T-helper 1 cell (primary cell): ENCODE data around the gene SLC9A1.

Source experiments
- DNase-seq, 5 donors: peaks; one replicate each; pipeline ENCODE4 v3.0.0-alpha.2; 2012 to 2020

SLC9A1 gene

GRCh38 chr1:27060891-27061290 lies 94.0 kb downstream of the SLC9A1 start:
- DNase-seq = no peak

- DNase-seq = no peak
Observed at GRCh38 chr1:27058966-27059669, 95.8 kb downstream of the SLC9A1 start.

DNA sequence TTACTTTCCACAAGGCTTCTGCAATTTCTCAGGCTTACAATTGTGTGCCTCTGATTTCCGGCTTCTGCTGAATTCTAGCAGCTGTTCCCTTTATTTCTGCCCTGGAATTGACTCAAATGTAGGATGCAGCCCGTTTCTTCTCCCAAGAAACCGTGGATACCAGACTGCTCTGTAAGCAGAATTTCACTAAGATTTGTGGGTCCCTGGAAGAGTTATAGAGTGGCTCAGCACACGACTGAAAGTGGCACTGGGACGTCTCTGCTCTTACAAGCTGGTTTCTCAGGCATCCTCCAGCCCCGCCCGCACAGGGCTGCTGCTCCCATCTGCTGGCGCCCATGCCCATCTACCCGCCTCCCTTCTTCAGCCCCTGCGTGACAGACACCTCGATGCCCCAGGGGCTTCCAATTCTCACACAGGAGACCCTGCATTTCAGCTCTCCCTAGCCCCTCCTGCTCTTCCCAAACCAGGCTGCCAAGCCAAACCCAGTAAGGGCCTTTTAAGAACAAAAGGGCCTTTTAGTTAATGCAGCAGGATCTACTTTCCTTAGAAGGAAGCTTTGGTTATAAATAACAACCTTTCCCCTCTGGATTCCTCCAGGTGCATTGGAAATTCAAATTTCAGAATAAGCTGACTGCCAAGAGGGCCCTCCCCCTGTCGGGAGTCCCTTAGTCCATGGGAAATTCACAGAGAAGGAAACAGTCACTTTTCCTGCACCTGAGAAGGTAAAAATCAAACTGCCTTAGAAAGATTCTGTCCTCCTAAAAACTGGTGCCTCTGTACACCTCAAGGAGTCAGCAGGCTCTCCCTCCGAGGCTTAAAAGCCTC lies 96.9 kb downstream of the SLC9A1 start:
- DNase-seq = no peak

GRCh38 chr1:27057389-27057788 lies 97.5 kb downstream of the SLC9A1 start:
- no peak for DNase-seq

DNA sequence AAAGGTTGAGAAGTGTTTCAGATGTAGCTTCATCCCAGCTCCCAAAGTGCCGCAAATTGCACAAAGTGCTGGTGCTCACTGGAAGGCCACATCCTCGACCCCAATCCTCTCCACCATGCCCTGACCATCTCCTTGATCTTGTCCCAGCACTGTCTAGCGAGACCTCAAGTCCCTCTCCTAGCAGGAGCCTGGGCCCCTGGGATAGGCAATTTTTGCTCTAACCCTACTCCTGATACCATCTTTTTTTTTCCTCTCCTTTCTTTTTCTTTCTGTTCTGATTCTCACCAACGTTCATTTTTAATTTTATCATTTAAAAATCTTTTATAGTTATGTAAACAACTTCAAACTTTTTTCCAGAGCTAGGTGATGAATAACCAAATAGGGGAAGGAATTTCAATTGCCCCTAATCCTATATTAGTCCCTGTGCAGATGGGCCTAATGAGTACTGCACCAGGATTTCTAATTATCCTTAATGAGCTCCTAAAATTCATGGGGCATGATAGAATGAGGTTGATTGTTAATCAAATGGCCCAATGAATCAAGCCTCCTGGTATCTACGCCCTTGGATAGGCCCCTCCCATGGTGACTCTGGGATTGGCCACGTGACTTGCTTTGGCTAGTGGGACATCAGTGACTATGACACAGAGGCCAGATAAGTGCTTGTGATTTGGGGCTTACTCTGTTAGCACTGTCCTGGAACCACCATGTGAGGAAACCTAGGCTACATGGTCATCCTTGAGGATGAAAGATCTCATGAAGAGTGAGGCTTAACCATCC lies 100.8 kb downstream of the SLC9A1 start:
- no peak for DNase-seq

DNA sequence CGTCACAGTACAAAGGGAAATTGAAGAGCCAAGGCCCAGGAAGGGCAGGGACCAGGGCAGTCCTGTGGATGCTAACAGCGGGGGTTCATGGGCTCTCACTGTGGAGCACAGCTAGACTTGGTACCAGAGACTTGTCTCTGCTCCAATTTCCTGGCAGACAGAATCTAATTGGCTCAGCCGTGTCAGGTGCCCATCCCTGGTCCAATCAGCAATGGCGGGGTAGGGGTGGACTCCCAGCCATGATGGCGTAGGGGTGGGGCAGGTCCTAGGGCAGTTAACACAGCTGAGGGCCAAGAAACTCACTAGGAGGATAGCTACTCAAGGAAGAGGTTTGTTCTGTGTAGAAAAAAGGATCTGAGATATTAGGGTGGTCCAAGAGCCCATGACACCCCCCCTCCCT lies 102.4 kb downstream of the SLC9A1 start:
- no peak for DNase-seq

DNA sequence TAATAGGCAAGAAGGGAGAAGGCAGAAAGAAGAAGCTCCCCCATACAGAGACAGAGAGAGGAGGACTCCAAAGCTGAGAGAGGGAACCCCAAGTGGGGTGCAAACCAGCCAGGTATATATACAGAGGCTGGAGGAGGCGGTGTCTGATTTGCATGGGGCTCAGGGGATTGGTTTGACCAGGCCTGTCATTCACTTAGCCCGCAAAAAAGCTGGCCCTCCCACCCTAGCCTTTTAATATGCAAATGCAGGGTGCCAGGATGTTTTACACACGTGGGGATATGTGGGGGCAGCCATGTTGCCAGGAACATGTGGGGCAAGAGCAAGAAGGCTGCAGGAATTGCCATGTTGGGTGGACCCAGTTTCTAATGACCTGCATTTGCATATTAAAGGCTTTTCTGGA lies 105.3 kb downstream of the SLC9A1 start:
- DNase-seq = no peak

DNA sequence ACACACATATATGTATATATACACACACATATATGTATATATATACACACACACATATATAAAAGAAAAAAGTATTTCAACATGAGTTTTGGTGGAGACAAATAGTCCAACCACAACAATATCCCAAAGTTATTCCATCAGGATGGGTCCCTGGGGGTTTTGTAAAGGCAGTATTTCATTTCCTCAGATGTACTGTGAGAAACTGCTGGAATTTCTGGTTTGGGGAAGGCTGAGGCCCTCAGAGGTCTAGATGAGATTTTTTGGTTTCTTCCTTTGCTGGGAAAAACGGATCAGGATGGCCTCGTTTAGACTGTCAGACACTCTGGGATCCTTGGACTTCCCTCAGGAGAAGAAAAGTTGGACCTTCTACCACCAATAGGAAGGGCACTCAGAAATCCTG lies 105.8 kb downstream of the SLC9A1 start:
- no peak for DNase-seq
